SU-DHL-6 (cell line): Measurements from ENCODE around the gene SMOC2.

Experiments used
- CTCF ChIP-seq: fragments of 200-600 bp; sonication (generic); IDR thresholded peaks from one replicate; pipeline ENCODE4 v1.5.1; 2017; ENCODE audit warnings: antibody characterized with exemption, mild to moderate bottlenecking, low read length, moderate library complexity; ENCODE audit not compliant: insufficient read depth, poor library complexity, severe bottlenecking
- EZH2phosphoT487 ChIP-seq: fragments of 200-600 bp; sonication (generic), shearing (Covaris generic); conservative IDR thresholded peaks from 2 replicates; pipeline ENCODE4 v1.6.1; 2018; ENCODE audit warnings: mild to moderate bottlenecking, antibody characterized with exemption, low read length, moderate library complexity, mixed read lengths

- no peak for TF ChIP-seq CTCF
- no peak for TF ChIP-seq EZH2phosphoT487
Observed at GRCh38 chr6:168628176-168628553, 187.2 kb downstream of the SMOC2 start.
